Ascending aorta (tissue), 2 donors: ENCODE results near the gene OSM. TPM values are rescaled to one million over a fixed set of nuclear protein-coding genes. Genes with fewer than 3 reads are reported as not detected.

ENCODE experiments used
- DNase-seq, 2 donors: peaks; one replicate each; pipeline ENCODE4 v3.0.0-alpha.2; 2019; ENCODE audit warnings: low spot score in 2 of 2
- H3K27ac ChIP-seq, 2 donors: fragments of 200-600 bp; sonication (generic); one replicate each; pipeline ENCODE4 v1.5.1; 2016 to 2017; ENCODE audit warnings: mild to moderate bottlenecking in 1 of 2
- H3K27me3 ChIP-seq: fragments of 200-600 bp; sonication (generic); one replicate; pipeline ENCODE4 v1.5.1; 2017
- H3K36me3 ChIP-seq, 2 donors: fragments of 200-600 bp; sonication (generic); one replicate each; pipeline ENCODE4 v1.5.1; 2016
- H3K4me1 ChIP-seq, 2 donors: fragments of 200-600 bp; sonication (generic); one replicate each; pipeline ENCODE4 v1.5.1; 2016 to 2017; ENCODE audit warnings: mild to moderate bottlenecking in 1 of 2
- H3K4me3 ChIP-seq, 2 donors: fragments of 200-600 bp; sonication (generic); one replicate each; pipeline ENCODE4 v1.5.1; 2016 to 2017; ENCODE audit warnings: mild to moderate bottlenecking in 1 of 2
- H3K9me3 ChIP-seq, 2 donors: fragments of 200-600 bp; sonication (generic); one replicate each; pipeline ENCODE4 v1.5.1; 2016
- CTCF ChIP-seq, 3 experiments: fragments of 200-600 bp in 2 of 3; fragments of 450-650 bp in 1 of 3; sonication (generic) in 2 of 3; IDR thresholded peaks; one replicate each; pipeline ENCODE4 v1.5.1; 2016 to 2019; ENCODE audit warnings: antibody characterized with exemption in 3 of 3, mild to moderate bottlenecking in 1 of 3, moderate library complexity in 1 of 3
- intact Hi-C: fragments of 100-400 bp; cut with DNase I; formaldehyde crosslinking; loops from one replicate; pipeline ENCODE4 v1.15.1; 2023
- total RNA-seq: library from RNA; depleted of rRNA; stranded (reverse); fragments of >200 nt; gene quantifications from one replicate; pipeline ENCODE4 v1.1.0, GENCODE V29; 2016

The OSM gene
- total RNA-seq, 1 donor from 2014 or later = not detected

- Histone ChIP-seq H3K27me3 (peaks cover 3% of the 10 kb centered on the region), H3K27ac (no peak overlapping the region), H3K9me3 (no peaks in the 10 kb centered on the region), H3K4me1 (peaks cover 0 to 9% of the 10 kb centered on the region in 2 donors), H3K36me3 (no peaks in the 10 kb centered on the region), H3K4me3 (no peak overlapping the region)
- DNase-seq = no peak
- intact Hi-C loops = no loop called here
- no peak for TF ChIP-seq CTCF (IDR thresholded peaks at IDR 0.05)
Measured at GRCh38 chr22:30247974-30248373, 18.7 kb downstream of the OSM start.

DNA sequence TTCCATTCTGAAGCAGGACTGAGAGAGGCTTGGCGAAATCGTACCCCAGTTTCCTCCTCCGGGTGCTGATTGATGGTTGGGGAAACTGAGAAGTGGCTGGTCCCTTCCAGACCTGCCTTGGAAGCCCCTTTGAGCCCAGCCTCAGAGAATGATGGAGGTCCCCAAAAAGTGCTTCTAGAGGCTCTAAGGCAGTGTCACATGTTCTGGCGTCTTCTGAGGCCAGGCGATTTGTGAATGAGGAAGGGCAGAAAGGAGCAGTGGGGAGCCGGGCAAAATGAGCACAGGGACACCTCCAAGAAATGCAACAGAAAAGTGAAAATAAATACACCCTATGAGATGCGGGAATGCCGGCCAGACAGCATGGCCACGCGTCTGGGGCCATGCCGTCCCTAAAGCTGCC, 19.1 kb downstream of the OSM start:
- Histone ChIP-seq H3K36me3 (no peaks in the 10 kb centered on the region), H3K27ac (no peak overlapping the region), H3K27me3 (peaks cover 3% of the 10 kb centered on the region), H3K9me3 (no peaks in the 10 kb centered on the region), H3K4me1 (peaks cover 0 to 7% of the 10 kb centered on the region in 2 donors), H3K4me3 (no peak overlapping the region)
- no peak for TF ChIP-seq CTCF (IDR thresholded peaks at IDR 0.05)
- intact Hi-C loops = no loop called here
- no peak for DNase-seq

GRCh38 chr22:30246814-30247376, 19.8 kb downstream of the OSM start:
- H3K36me3 ChIP-seq = no peaks in the 10 kb centered on the region
- intact Hi-C loops = no loop called here
- no peak overlapping the region for H3K27ac ChIP-seq

DNA sequence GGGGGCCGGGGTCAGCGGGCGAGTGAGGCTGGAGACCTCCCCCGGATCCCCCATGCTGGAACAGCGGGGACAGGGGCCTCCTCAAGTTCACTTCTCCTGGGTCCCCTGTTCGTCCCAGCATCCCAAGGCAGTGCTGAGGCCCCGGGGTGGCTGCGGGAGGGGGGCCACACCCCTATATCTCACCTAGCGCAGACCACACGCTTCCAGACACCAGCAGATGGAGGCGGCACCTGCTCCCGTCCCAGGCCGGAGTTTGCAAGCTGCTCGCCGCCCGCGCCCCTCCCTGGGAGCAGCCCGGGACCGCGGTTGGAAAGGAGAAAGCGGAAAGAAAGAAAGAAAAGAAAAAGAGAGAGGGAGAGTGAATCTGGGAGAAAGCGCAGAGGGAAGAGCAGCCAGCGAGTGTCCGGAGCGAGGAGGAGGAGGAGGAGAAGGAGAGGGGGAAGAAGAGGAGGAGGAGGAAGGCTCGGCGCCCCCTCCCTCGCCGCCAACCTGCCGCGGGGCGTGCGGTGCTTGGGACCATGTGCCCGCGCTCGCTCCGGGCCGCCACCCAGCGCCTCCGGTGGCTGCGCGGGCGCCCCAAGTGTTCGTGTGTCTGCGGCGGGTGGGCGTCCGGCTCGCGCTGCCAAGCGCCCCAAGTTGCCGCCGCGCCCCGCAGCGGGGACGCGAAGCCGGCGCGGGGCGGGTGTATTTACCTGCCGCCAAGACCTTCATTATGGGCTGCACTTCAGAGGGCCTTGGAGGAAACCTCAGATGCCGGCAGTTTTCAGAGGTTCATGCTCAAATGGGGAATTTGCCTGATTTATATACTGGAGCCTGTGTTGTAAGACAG, 20.5 kb downstream of the OSM start, which contains the start of gene LIF:
Gene LIF (minus strand): TSS at position 775 of the 829 bp plus-strand sequence. CDS start 64 bp downstream, at position 711.
- no peak for TF ChIP-seq CTCF (IDR thresholded peaks at IDR 0.05)
- Histone ChIP-seq H3K4me3 (peak within 1 kb of the TSS; percentile 58 to 71), H3K36me3 (no peaks in the 10 kb centered on the region), H3K4me1 (peaks cover 0 to 7% of the 10 kb centered on the region in 2 donors), H3K27me3 (peaks cover 3% of the 10 kb centered on the region), H3K9me3 (no peaks in the 10 kb centered on the region), H3K27ac (no peak within 1 kb of the TSS)
- intact Hi-C loops = no loop called here
- no peak for DNase-seq

More at GRCh38 chr22:30246814-30247376, 19.8 kb downstream of the OSM start:
- H3K4me1 ChIP-seq = peaks cover 0 to 7% of the 10 kb centered on the region in 2 donors
- peaks cover 3% of the 10 kb centered on the region for H3K27me3 ChIP-seq
- no peaks in the 10 kb centered on the region for H3K9me3 ChIP-seq
- TF ChIP-seq CTCF (IDR thresholded peaks at IDR 0.05) = no peak
- no peak for DNase-seq
- peak overlapping the region; percentile 58 to 71 for H3K4me3 ChIP-seq

- Histone ChIP-seq H3K4me1 (peaks cover 0 to 5% of the 10 kb centered on the region in 2 donors), H3K27me3 (peaks cover 3% of the 10 kb centered on the region), H3K27ac (no peak overlapping the region), H3K4me3 (peak overlapping the region; percentile 58 to 71), H3K36me3 (no peaks in the 10 kb centered on the region), H3K9me3 (no peaks in the 10 kb centered on the region)
- intact Hi-C loops = no loop called here
- TF ChIP-seq CTCF (IDR thresholded peaks at IDR 0.05) = no peak
- no peak for DNase-seq
Measured at GRCh38 chr22:30245181-30245984, 21.3 kb downstream of the OSM start.
